AG04450 (cell line): ENCODE measurements around the gene AGAP3. TPM values are rescaled to one million over a fixed set of nuclear protein-coding genes. Genes with fewer than 3 reads are reported as not detected.
A peak's percentile ranks its signal among the peaks of the same experiment; 100 is the strongest.

Experiments
- CTCF ChIA-PET: fragments of 300-600, 350-600 bp; formaldehyde crosslinking; extraction: SDS; loops from one replicate; lab custom pipeline; 2022; ENCODE audit warnings: antibody characterized with exemption, inconsistent platforms; lab: Charles Lee
- POLR2A ChIA-PET: fragments of 350-600 bp; formaldehyde crosslinking; extraction: SDS; loops from one replicate; lab custom pipeline; 2021; ENCODE audit warnings: antibody characterized with exemption, inconsistent platforms; lab: Yijun Ruan, JAX
- DNase-seq: peaks from one replicate; pipeline ENCODE4 v3.0.0-alpha.2; 2011; ENCODE audit warnings: low read depth, low spot score
- H3K27ac ChIP-seq: one replicate; pipeline ENCODE4 v1.5.1; 2012; ENCODE audit warnings: low read depth, low read length, control low read depth
- H3K27me3 ChIP-seq: one replicate; pipeline ENCODE4 v1.6.0; 2012; ENCODE audit warnings: low read length; ENCODE audit not compliant: control insufficient read depth, insufficient read depth
- H3K4me3 ChIP-seq: 2 replicates; pipeline ENCODE4 v1.5.1; 2011; ENCODE audit warnings: mild to moderate bottlenecking, low read depth, low read length, control low read depth
- H3K9me3 ChIP-seq: 2 replicates; pipeline ENCODE4 v1.5.1; 2012; ENCODE audit warnings: low read length; ENCODE audit not compliant: control insufficient read depth, insufficient read depth
- CTCF ChIP-seq: IDR thresholded peaks from 2 replicates; pipeline ENCODE4 v1.5.1; 2011; ENCODE audit warnings: low read depth, low read length, control low read depth, inconsistent platforms
- polyA plus RNA-seq: library from polyadenylated mRNA; depleted of rRNA; stranded (reverse); fragments of >200 nt; gene quantifications from 2 replicates; pipeline ENCODE4 v1.2.3, GENCODE V29; 2011

AGAP3 gene
- polyA plus RNA-seq, 1 experiment: 44.6 TPM

DNA sequence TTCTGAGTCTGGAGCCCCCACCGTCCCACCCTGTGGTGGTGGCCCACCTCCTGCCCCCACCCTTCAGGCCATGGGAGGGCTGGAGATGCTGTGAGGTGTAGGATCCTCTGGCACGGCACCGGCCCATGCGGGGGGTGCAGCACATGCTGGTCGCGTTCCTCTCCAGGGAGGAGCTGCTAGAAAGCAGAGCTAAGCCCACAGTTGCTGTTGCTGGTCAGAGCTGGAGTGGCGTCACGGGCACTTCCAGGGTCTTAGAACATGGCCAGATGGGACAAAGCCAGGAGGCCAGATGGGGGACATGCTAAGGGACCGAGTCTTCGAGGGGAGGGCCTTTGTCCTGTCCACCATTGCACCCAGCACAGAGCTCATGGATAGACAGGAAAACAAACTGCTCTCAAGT is 21.6 kb downstream of the AGAP3 start:
- DNase-seq: no peak
- Histone ChIP-seq H3K27me3 (no peaks in the 10 kb centered on the region), H3K4me3 (no peak overlapping the region), H3K27ac (no peak overlapping the region), H3K9me3 (no peaks in the 10 kb centered on the region)
- CTCF ChIA-PET: interaction anchor here (0.8 to 7.0 kb wide), 4 partner anchors 19 to 145 kb away, joined by 3 to 86 read pairs (median 4); partner anchors contain the start of gene AGAP3
- POLR2A ChIA-PET: interaction anchor here (0.6 kb wide), 1 partner anchor 55 kb away, joined by 4 read pairs; no protein-coding TSS in a partner anchor
- no peak for TF ChIP-seq CTCF

- no peak for DNase-seq
Observed at GRCh38 chr7:151109094-151110048, 23.1 kb downstream of the AGAP3 start.

DNA sequence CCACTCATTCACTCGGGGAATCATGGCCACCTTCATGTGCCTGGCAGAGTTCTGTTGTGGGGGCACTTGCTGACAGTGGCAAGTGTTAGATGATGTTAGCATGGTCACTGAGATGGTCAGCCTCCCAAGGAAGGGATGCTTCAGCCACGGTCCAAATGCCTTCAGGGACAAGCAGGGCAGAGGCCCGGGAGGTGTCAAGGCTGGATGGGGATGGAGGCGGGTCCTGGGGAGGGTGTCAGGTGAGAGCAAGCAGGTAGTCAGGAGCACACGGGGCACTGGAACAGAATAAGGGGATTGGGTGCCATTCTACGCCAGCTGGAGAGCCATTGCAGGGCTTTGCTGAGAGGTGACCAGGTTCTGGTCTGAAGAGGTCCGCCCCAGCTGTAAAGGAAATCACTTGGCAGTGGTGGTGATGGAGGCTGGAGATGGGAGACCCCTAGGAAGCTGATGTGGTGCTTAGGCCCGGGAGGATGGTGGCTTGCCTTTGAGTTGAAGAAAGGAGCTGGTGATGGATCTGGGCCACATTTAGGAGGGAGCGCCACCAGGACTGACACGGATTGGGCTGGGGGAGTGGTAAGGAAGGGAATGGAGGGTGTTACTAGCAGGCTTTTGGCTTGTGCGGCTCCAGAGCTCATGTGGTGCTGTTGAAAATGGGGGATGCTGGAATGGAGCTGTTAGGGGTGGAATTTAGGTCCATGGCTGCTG is 24.1 kb downstream of the AGAP3 start:
- H3K4me3 ChIP-seq: no peak overlapping the region
- CTCF ChIA-PET: interaction anchor here (0.6 to 7.0 kb wide), 31 partner anchors 8 to 234 kb away, joined by 3 to 86 read pairs (median 5); partner anchors contain the start of genes ABCB8, AGAP3, CDK5 and TMUB1
- POLR2A ChIA-PET: interaction anchor here (0.6 to 1.5 kb wide), 3 partner anchors 29 to 100 kb away, joined by 3 to 7 read pairs (median 4); partner anchors contain the start of gene FASTK
- no peaks in the 10 kb centered on the region for H3K9me3 ChIP-seq
- H3K27me3 ChIP-seq: no peaks in the 10 kb centered on the region
- H3K27ac ChIP-seq: no peak overlapping the region
- TF ChIP-seq CTCF: no peak
- DNase-seq: no peak

More at GRCh38 chr7:151109094-151110048, 23.1 kb downstream of the AGAP3 start:
- ChIA-PET POLR2A (interaction anchor here (1.5 kb wide), 1 partner anchor 28 kb away, joined by 7 read pairs; the partner anchor contains the start of gene FASTK), CTCF (interaction anchor here (0.6 to 7.0 kb wide), 10 partner anchors 11 to 146 kb away, joined by 3 to 86 read pairs (median 12); partner anchors contain the start of genes ABCB8 and AGAP3)
- H3K27me3 ChIP-seq: no peaks in the 10 kb centered on the region
- H3K27ac ChIP-seq: peak overlapping the region; percentile 11
- no peak overlapping the region for H3K4me3 ChIP-seq
- TF ChIP-seq CTCF: no peak
- no peaks in the 10 kb centered on the region for H3K9me3 ChIP-seq

DNA sequence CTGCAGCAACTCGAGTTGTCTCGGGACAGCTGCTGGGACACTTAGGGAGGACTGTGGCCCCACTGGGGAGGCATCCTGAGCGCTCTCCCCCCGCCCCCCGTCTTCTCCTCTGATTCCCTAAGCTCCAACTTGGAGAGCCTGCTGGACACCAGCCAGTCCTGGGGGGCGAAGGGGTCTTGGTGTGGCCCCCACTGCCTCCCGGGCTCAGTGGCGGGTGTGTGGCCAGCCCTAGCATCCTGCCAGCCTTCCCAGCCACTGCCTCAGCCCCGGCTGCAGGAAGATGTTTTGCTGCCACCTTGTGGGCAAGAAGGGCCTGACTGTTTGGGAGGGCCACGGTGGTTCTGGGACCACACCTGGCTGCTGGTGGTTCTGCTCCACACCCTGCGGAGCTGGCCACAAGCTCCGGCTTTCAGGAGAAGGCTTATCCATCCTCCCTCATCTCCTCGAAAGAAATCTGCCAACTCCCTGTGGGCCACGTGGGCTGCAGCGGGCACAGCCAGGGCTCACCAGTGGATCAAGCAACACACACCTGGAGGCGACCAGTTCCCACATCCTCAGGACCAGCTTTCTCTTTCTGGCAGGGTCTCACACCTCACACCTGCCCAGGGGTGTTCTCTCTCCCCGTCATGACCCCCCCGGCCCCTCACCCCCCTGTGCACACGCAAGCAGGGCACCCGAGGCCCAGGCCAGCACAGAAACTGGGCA is 24.8 kb downstream of the AGAP3 start:
- TF ChIP-seq CTCF: peak; percentile 88
- Histone ChIP-seq H3K27ac (no peak overlapping the region), H3K9me3 (no peaks in the 10 kb centered on the region), H3K4me3 (no peak overlapping the region), H3K27me3 (no peaks in the 10 kb centered on the region)
- no peak for DNase-seq
- CTCF ChIA-PET: interaction anchor here (0.6 to 7.0 kb wide), 35 partner anchors 8 to 1251 kb away, joined by 3 to 86 read pairs (median 5); partner anchors contain the start of genes ABCB8, AGAP3, CDK5 and TMUB1
- POLR2A ChIA-PET: interaction anchor here (0.6 kb wide), 2 partner anchors 33 to 101 kb away, joined by 3 to 4 read pairs; no protein-coding TSS in a partner anchor
